H1 (cell line): ENCODE results near the gene ABHD12B. TPM values are rescaled to one million over a fixed set of nuclear protein-coding genes. Genes with fewer than 3 reads are reported as not detected.

Experiments
- BRCA1 ChIP-seq: IDR thresholded peaks from 2 replicates; pipeline ENCODE4 v1.6.1; 2012; ENCODE audit warnings: low read depth, low read length, improper control_type of control experiment
- KDM4A ChIP-seq: IDR thresholded peaks from one replicate; pipeline ENCODE4 v1.7.1; 2012; ENCODE audit warnings: low read depth, mild to moderate bottlenecking, moderate library complexity, low read length, inconsistent platforms; ENCODE audit not compliant: severe bottlenecking
- TAF1 ChIP-seq: IDR thresholded peaks from 2 replicates; pipeline ENCODE4 v1.6.1; 2011; ENCODE audit warnings: mild to moderate bottlenecking, low read depth, low read length
- polyA plus RNA-seq, 7 experiments: library from polyadenylated mRNA; depleted of rRNA in 3 of 7; stranded (reverse) in 5 of 7; unstranded in 2 of 7; fragments of >200 nt in 5 of 7; fragments of 200-250 nt in 2 of 7; gene quantifications; 1 replicate in 5 of 7; 2 replicates in 1 of 7; 4 replicates in 1 of 7; pipeline versions ENCODE4 v1.2.1 to v1.2.3, GENCODE V29; 2011 to 2013; ENCODE audit warnings: missing spikeins in 2 of 7, mixed read lengths in 2 of 7
- total RNA-seq: library from RNA; stranded (reverse); fragmentation: NEBNext Ultra II Directional; extraction: Animal tissue kit (Norgen Biotek cat#: 25700); gene quantifications from 2 replicates; pipeline ENCODE4 v1.2.1, GENCODE V29; 2021
- TF ChIP-seq, protein P1 (sequence below): fragments of 300-600 bp; sonication (generic); IDR thresholded peaks from 2 replicates; pipeline ENCODE4 v1.7.1; 2012; ENCODE audit warnings: low read length, moderate library complexity, mild to moderate bottlenecking, inconsistent platforms; ENCODE audit not compliant: insufficient replicate concordance

ABHD12B gene
- total and polyA plus RNA-seq, 2 of the 8 experiments (the other 6 are each of a cell fraction or from before 2014, with no cell fraction given), result 4.0 to 102 TPM

DNA sequence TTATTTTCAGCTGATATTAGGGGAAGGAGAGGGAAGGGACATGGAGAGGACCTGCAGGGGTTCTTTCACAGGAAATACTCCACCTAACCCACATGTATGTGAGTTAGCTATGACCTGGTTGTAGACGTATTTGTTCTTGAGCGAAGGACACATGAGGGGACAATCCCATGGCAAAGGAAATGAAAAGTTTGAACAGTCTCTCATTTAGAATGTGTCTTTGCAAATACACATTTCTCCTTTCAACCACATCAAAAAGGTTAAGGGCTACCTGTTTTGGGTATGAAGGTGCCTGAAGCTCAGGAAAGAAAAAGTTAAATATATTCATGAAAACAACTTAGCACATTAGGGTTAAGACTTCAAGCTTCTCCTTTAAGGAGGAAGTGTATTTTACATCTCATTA, 65.0 kb downstream of the ABHD12B start (continued):
- TF ChIP-seq, protein P1, sequence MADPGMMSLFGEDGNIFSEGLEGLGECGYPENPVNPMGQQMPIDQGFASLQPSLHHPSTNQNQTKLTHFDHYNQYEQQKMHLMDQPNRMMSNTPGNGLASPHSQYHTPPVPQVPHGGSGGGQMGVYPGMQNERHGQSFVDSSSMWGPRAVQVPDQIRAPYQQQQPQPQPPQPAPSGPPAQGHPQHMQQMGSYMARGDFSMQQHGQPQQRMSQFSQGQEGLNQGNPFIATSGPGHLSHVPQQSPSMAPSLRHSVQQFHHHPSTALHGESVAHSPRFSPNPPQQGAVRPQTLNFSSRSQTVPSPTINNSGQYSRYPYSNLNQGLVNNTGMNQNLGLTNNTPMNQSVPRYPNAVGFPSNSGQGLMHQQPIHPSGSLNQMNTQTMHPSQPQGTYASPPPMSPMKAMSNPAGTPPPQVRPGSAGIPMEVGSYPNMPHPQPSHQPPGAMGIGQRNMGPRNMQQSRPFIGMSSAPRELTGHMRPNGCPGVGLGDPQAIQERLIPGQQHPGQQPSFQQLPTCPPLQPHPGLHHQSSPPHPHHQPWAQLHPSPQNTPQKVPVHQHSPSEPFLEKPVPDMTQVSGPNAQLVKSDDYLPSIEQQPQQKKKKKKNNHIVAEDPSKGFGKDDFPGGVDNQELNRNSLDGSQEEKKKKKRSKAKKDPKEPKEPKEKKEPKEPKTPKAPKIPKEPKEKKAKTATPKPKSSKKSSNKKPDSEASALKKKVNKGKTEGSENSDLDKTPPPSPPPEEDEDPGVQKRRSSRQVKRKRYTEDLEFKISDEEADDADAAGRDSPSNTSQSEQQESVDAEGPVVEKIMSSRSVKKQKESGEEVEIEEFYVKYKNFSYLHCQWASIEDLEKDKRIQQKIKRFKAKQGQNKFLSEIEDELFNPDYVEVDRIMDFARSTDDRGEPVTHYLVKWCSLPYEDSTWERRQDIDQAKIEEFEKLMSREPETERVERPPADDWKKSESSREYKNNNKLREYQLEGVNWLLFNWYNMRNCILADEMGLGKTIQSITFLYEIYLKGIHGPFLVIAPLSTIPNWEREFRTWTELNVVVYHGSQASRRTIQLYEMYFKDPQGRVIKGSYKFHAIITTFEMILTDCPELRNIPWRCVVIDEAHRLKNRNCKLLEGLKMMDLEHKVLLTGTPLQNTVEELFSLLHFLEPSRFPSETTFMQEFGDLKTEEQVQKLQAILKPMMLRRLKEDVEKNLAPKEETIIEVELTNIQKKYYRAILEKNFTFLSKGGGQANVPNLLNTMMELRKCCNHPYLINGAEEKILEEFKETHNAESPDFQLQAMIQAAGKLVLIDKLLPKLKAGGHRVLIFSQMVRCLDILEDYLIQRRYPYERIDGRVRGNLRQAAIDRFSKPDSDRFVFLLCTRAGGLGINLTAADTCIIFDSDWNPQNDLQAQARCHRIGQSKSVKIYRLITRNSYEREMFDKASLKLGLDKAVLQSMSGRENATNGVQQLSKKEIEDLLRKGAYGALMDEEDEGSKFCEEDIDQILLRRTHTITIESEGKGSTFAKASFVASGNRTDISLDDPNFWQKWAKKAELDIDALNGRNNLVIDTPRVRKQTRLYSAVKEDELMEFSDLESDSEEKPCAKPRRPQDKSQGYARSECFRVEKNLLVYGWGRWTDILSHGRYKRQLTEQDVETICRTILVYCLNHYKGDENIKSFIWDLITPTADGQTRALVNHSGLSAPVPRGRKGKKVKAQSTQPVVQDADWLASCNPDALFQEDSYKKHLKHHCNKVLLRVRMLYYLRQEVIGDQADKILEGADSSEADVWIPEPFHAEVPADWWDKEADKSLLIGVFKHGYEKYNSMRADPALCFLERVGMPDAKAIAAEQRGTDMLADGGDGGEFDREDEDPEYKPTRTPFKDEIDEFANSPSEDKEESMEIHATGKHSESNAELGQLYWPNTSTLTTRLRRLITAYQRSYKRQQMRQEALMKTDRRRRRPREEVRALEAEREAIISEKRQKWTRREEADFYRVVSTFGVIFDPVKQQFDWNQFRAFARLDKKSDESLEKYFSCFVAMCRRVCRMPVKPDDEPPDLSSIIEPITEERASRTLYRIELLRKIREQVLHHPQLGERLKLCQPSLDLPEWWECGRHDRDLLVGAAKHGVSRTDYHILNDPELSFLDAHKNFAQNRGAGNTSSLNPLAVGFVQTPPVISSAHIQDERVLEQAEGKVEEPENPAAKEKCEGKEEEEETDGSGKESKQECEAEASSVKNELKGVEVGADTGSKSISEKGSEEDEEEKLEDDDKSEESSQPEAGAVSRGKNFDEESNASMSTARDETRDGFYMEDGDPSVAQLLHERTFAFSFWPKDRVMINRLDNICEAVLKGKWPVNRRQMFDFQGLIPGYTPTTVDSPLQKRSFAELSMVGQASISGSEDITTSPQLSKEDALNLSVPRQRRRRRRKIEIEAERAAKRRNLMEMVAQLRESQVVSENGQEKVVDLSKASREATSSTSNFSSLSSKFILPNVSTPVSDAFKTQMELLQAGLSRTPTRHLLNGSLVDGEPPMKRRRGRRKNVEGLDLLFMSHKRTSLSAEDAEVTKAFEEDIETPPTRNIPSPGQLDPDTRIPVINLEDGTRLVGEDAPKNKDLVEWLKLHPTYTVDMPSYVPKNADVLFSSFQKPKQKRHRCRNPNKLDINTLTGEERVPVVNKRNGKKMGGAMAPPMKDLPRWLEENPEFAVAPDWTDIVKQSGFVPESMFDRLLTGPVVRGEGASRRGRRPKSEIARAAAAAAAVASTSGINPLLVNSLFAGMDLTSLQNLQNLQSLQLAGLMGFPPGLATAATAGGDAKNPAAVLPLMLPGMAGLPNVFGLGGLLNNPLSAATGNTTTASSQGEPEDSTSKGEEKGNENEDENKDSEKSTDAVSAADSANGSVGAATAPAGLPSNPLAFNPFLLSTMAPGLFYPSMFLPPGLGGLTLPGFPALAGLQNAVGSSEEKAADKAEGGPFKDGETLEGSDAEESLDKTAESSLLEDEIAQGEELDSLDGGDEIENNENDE, result no peak
- TF ChIP-seq TAF1 (no peak), KDM4A (no peak), BRCA1 (no peak)
- TF ChIP-seq, all 59 proteins: peak for 0
